Rectal smooth muscle tissue (tissue), 1 donor: ENCODE data around the gene TMEM87A.

Source experiments
- H3K27ac ChIP-seq: one replicate; pipeline ENCODE4 v1.7.0; 2013; ENCODE audit warnings: low read depth, low read length, inconsistent platforms
- H3K27me3 ChIP-seq: one replicate; pipeline ENCODE4 v1.7.0; 2013; ENCODE audit warnings: low read length; ENCODE audit not compliant: control insufficient read depth, insufficient read depth
- H3K36me3 ChIP-seq: one replicate; pipeline ENCODE4 v1.7.0; 2013; ENCODE audit warnings: low read length; ENCODE audit not compliant: control insufficient read depth, insufficient read depth
- H3K4me1 ChIP-seq: one replicate; pipeline ENCODE4 v1.7.0; 2013; ENCODE audit warnings: low read length; ENCODE audit not compliant: control insufficient read depth, insufficient read depth
- H3K4me3 ChIP-seq: one replicate; pipeline ENCODE4 v1.7.0; 2013; ENCODE audit warnings: low read length
- H3K9ac ChIP-seq: one replicate; pipeline ENCODE4 v1.7.0; 2013; ENCODE audit warnings: low read length

The TMEM87A gene

GRCh38 chr15:42166225-42166940 lies 106.8 kb downstream of the TMEM87A start:
- no peak overlapping the region for H3K27ac ChIP-seq
- peaks cover 59% of the 10 kb centered on the region for H3K36me3 ChIP-seq
- no peak overlapping the region for H3K9ac ChIP-seq
- H3K4me1 ChIP-seq, result no peaks in the 10 kb centered on the region
- H3K27me3 ChIP-seq, result no peaks in the 10 kb centered on the region
- no peak overlapping the region for H3K4me3 ChIP-seq

- H3K4me3 ChIP-seq, result no peak overlapping the region
- no peak overlapping the region for H3K9ac ChIP-seq
- no peaks in the 10 kb centered on the region for H3K27me3 ChIP-seq
- no peaks in the 10 kb centered on the region for H3K4me1 ChIP-seq
- peaks cover 56% of the 10 kb centered on the region for H3K36me3 ChIP-seq
- no peak overlapping the region for H3K27ac ChIP-seq
Measured at GRCh38 chr15:42165106-42165505, 108.1 kb downstream of the TMEM87A start.

GRCh38 chr15:42163947-42164550 lies 109.2 kb downstream of the TMEM87A start:
- H3K9ac ChIP-seq, result no peak overlapping the region
- no peaks in the 10 kb centered on the region for H3K4me1 ChIP-seq
- no peaks in the 10 kb centered on the region for H3K27me3 ChIP-seq
- H3K4me3 ChIP-seq, result no peak overlapping the region
- H3K27ac ChIP-seq, result no peak overlapping the region
- H3K36me3 ChIP-seq, result peaks cover 60% of the 10 kb centered on the region

- H3K27ac ChIP-seq, result no peak overlapping the region
- no peak overlapping the region for H3K4me3 ChIP-seq
- H3K36me3 ChIP-seq, result peaks cover 61% of the 10 kb centered on the region
- H3K27me3 ChIP-seq, result no peaks in the 10 kb centered on the region
- H3K4me1 ChIP-seq, result no peaks in the 10 kb centered on the region
- H3K9ac ChIP-seq, result no peak overlapping the region
Measured at GRCh38 chr15:42163291-42163690, 109.9 kb downstream of the TMEM87A start.
